ENCODE results near the gene PARD3.

- no peak for TF ChIP-seq POLR2A (IDR thresholded peaks at IDR 0.05)
- TF ChIP-seq, protein P1, sequence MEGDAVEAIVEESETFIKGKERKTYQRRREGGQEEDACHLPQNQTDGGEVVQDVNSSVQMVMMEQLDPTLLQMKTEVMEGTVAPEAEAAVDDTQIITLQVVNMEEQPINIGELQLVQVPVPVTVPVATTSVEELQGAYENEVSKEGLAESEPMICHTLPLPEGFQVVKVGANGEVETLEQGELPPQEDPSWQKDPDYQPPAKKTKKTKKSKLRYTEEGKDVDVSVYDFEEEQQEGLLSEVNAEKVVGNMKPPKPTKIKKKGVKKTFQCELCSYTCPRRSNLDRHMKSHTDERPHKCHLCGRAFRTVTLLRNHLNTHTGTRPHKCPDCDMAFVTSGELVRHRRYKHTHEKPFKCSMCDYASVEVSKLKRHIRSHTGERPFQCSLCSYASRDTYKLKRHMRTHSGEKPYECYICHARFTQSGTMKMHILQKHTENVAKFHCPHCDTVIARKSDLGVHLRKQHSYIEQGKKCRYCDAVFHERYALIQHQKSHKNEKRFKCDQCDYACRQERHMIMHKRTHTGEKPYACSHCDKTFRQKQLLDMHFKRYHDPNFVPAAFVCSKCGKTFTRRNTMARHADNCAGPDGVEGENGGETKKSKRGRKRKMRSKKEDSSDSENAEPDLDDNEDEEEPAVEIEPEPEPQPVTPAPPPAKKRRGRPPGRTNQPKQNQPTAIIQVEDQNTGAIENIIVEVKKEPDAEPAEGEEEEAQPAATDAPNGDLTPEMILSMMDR (IDR thresholded peaks at IDR 0.05): no peak
Observed at GRCh38 chr10:34745244-34745643, 69.9 kb downstream of the PARD3 start.
